Stimulated activated CD4-positive, alpha-beta T cell treated with anti-CD3 and anti-CD28 coated beads, TNF-alpha, amount 100 ng/mL, for 4 hours (primary cell): ENCODE measurements around the gene LNX1.
"Not testable (repeated sequence)": the region's sequence is repeated elsewhere in the genome, so short reads cannot be mapped to it uniquely, and the experiment has no call there.

Experiments
- DNase-seq, 3 experiments: peaks; one replicate each; pipeline ENCODE4 v3.0.0-alpha.2; 2020; ENCODE audit warnings: low read depth in 3 of 3

The LNX1 gene

DNA sequence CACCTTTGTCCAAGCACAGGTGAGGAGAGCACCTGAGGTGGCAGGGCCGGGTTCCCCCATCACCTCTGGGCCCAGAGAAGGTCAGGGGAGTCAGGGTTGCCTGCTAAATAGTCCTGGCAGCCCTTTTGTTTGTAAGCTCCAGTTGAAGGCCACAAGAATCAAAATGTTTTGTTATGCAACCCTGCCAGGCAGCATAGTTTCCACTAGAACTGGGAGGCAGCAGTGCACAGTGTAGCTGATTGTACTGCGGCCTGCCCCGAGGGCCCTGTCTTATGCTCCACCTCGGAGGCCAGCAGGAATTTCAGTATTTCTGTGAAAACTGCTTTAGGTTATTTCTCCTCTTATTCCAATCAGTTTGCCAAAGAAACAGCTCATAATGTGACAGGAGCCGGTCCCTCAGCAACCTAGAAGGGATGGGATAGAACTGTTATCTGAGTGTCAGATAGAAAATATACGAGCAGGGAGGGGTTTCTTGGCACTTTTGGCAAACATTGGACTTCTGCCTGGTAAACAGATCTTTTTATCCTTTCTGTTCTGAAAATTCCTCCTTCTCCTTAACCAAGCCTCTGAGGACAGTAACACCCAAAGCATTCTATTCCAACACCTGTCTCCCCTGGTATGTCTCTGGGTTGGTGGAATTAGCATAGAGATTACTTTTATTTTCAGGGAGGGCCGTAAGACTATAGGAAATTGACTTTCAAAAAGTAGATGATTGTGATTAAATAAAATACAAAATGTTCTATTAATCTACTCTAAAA is 93.6 kb downstream of the LNX1 start:
- DNase-seq = no peak

DNA sequence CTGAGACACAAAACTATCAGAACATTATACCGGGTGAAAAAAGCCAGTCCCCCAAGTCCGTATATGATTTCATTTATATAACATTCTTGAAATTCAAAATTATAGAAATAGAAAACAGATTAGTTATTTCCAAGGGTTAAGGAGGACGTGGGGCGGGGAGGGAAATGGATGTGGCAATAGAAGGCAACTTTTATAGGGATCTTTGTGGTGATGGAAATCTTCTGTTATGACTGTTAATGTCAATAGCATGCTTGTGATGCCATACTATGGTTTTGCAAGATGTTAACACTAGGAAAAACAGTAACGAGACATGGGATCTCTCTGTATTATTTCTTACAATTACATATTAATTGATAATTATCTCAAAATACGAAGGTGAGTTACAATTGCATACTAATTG is 96.4 kb downstream of the LNX1 start:
- DNase-seq = no peak

DNA sequence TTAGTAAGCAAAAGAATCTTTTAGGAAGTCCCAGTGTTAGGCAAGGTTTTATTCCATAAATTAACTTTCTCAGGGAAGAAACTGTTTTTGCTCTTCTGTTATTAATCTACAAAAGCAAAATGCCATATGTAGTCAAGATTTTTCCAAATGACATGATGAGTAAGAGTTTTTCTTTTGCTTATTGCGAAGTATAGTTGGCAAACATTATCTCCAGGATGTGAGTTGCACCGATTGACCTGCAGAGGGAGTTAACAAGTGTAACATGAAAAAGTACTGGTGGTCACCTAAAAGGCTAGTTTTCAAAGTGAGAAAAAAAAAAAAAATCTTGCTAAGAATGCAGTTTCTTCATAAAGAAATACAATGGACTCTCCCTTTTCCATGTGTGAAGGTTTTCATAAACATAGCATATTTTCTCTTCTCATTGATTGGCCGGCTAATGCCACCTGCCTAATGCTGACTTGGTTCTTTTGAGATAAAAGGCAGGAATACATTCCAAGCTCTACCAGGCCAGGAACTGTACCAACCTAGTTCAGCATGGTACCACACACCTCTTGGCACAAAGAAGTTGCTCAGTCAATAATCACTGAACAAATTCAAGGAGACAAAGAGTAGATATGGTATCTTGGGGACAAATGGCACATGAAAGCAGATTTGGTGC is 100.2 kb downstream of the LNX1 start:
- no peak for DNase-seq

DNA sequence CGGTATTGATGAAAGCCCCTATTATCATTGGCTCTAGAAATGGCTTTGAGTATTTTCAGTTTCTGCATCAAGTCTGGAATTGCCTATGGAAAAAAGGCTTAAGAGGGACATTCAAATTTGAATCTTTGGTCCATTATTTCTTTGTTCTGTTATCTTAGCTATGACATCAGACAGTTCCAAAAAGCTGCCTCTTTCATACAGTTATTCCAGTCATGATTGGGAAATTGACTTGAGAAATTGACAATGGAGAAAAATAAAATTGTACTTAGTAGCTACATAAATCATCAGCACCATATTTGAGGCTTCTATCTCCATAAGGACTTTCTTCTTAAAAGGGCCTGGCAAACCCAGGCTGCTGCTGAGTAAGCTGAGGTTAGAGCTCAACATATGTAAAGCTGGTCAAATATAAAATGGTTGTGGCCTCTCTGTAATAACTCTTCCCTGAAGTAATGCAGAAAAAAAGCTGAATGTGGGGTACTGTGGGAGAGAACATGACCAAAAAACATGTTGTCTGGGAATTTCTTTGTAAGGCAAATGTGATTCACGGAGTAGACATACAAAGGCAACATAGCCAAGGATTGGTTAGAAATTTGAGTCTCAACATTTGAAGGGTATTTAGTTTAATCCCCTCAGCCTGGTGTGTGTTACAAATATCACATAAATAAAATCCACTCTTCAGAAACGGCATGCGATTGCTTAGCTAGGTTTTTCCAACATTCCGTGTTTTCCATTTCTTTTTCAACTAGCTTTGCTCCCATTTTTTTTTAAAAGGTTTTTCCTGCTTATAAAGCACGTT is 100.9 kb downstream of the LNX1 start:
- no peak for DNase-seq

DNA sequence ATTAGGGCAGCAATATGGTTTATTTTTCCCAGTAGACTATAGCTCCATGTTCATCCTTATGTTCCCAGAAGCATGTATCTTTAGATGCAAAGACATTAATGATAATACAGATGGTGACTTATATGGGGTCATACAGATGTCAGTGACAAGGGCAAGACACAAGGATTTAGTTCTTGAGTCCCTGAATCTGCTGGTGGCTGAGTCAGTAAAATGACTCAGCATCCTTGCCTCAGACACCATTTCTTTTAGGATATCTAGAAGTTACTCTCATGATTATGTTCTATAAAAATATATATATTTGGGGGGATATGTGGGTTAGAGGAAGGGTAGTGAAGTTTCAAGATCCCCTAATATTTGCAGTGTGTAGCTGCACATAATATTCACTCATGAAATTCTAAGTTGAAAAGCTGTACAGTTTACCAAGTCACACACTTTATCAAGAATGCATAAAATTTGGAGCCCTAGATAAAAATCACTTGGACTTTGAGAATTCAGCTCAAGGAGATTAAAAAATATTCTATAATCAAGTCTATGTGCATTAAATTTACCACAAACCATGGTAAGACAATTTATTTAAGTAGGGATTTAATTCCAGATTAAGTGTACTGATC is 101.9 kb downstream of the LNX1 start:
- no peak for DNase-seq

DNA sequence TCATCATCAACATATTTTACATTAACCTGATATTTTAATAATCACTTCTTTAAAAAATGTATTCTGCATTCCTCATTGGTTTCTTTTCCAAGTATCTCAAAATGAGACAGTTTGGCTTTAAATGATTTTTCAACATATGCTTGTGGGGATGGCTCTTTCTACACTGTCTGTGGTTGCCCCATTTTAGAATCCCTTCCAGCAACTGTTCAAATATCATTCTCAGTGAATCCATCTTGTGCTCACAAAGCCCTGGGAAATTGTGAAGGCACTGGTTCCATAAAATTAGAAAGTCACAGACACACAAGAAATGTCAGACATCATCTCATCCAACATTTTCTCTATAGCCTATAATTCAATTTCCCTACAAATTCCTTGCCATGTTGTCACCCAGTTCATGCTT is 103.5 kb downstream of the LNX1 start:
- DNase-seq = no peak

DNA sequence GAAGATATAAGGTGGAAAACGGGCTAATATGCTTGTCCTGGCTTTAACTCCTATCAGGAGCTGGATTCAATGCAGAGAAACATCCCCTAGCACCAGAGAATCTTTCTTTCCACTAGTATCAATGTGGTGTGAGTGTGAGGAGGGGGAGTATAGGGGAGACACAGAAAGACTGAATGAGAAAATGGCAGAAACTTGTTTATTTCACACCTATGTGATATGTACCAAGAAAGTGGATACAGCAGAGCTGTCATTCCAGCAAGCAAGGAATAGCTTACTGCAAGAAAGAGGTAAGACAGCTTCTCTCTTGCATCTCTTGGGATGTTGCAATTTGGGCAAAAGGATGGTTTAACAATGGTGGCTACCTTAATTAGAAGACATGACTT is 105.6 kb downstream of the LNX1 start:
- DNase-seq = no peak

DNA sequence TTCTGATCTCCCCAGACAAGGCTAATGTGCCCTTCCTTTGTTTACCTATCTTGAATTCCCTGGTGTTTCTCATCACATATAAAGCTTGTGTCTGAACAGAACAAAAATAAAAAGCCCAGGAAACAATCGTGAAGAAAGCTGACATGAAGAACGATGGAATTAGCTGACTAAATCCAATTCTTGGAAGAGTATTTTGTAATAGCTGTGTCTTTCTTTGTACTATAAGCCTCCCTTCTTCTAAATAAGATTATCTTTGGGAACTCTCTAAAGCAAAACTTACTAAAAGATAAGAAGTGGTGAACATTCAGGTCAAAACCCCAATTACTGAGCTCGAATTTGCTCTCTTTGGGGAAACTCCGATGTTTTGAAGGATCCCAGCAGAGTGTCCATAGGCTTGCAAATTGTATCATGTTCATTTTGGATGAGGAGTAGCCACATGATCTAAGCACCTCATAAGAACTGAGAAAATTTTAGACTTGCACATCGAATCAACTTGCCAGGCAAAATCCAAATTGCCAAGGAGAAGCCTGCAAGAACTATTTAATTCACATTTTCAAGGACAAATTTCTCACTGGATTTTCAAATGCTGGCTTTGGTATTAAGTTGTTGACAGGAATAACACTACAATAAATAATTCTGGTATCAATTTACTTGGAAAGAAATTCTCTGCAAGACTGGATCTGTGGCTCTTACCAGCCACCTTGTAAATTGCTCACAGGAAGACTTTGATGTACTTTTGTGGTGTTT is 106.2 kb downstream of the LNX1 start:
- DNase-seq = no peak

DNA sequence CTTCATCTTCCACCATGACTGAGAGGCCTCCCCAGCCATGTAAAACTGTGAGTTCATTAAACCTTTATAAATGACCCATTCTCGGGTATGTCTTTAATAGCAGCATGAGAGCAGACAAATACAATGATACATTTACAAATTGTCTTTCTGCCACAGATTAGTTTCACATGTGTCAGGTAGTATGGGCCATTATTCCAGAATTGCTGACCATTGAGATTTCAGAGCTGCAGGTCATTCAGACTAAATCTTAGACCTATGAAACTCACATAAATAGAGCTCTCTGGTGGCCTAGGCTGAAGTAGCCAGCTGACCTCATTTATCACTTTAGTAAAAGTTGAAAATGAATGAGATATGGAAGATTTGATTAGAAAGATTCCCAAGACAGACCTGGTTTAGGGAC is 108.0 kb downstream of the LNX1 start:
- no peak for DNase-seq

DNA sequence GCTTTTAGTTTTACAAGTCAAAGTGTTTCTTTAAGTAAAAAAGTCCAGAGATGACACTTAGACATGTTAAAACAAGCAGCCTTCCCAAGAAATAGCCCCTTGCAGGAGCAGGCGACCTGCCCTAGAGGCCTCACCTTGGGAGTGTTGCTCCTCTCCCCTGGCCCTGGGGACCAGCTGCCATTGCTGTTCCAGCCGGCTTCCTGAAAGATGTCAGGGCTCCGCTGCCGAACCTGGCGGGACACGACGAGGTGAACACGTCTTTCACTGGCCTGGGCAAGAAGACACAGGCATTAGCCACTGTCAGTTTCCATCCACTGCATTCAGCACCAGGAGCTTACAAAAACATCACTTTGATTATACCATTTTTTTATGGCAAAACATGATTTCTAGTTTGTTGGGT is 109.7 kb downstream of the LNX1 start:
- DNase-seq = no peak

DNA sequence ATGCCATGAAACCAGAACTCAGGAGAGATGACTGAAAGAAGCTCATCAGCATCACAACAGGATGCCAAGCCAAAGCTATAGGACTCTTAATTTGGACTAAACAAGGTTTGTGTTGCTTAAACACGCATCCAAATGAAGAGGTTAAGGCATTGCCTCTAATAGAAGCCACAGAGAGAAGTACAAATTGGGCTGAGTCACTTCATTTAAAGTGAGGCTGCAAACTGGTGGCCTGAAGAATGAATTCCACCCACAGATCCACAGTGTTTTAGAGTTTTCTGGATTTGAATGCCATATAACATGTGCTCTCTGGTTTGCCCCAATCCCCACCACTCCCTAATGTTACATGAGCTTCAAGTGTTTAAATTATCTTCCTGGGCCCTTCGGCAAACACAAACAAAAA is 110.4 kb downstream of the LNX1 start:
- no peak for DNase-seq

DNA sequence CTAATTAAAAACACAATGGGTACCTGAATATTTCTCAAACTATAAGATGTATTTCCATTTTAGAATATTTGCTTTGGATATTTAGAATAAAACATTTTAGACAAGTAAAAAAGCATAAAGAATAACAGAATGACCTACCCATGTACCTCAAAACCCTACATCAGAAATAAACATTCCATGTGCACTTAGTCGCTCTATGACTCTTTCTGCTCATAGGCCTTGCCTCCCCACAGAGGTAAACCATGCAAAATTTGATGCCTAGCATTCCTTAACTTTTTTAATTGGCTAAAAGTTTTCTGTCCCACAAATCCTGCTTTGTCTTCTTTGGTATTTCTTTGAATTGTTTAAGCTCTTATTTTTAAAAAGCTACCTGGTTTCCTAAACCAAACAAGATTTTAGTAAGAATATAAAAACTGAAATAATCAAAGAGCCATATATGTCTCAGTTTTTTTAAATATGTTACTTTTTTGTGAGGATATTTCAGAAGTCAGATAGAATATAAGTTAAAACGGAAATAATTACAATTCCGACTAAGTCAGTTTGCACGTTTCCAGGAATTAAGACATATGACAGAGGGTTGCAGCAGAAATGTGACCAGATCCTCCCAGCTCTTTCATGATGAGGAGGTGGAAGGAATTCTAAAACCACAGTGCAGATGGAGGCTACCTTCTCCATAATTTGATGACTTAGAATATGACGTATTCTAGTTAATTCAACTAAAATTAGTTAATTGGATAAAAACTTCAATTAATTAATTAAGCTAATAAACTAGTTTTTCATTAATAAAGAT is 111.4 kb downstream of the LNX1 start:
- no peak for DNase-seq

DNA sequence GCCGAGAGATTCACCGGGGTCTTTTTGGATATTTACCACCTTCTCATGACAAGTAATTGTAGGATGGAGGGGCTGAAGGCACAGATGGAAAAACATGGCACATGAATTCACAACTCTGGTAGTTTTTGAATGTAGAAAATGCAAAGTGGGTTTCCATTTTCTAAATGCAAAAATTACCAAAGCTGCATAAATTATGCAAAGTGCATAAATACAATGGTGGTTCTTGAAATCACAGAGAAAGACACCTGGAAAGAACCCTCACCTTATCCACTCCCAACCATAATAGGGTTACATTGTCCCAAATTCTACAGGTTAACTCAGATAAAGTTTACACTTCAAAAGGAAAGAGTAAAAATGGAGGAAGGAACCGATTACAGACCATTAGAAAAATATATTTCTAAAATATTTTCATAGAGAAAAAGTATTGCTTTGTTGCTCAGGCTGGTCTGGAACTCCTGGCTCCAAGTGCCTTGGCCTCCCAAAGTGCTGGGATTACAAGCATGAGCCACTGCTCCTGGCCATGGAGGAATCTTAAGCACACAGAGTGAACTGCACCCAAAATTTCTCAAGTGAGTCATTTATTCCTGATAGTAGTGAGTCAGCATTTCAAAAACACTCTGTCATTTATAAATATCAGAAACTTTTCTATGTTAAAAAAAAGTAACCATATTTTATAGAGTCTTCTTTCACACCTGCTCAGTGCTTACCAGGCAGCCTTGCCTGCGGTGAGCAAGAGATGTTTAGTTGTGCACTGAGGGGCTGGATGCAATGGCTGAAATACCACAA is 112.4 kb downstream of the LNX1 start:
- DNase-seq = no peak

DNA sequence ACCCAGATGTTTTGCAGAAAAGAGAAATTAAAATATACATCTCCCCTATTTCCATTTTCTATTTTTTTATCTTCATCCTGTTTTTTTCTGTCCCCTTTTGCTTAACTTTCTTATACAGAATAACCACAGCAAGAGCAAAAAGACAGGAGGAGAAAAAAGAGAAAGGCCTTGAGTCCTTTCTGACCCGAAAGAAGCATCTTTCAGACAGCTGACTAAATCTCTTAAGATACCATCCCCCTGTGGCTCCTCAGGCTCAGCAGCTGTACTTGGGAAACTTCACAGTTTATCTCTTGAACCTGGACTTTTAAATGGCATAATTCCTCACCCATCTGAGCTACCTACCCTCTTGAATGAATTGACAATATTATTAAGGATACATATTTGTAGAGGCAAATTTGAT is 113.7 kb downstream of the LNX1 start:
- no peak for DNase-seq

DNA sequence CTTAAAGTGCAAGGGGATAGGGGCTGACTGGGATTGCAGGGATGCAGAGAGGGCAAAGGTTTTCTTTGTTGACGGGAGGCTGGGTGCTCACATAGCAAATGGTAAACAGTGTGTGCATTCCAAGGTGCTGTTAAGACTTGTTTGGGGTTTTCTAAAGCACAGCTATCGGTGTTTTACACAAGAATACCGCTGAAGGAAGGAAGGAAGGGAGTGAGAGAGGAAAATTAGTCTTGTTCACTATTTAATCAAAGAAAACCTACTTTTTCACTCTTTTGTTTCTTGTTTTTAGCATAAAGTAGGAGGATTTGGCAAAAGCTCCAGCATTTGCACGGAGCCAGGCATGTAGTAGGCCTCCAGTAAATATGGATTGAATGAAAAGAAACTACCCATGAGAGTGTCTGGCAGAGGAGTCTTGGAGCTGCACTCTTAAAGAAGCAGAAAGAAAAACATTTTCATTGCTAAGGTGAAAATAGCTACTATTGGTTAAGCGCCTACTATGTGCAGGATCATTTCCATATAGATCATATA is 114.2 kb downstream of the LNX1 start:
- DNase-seq = no peak

DNA sequence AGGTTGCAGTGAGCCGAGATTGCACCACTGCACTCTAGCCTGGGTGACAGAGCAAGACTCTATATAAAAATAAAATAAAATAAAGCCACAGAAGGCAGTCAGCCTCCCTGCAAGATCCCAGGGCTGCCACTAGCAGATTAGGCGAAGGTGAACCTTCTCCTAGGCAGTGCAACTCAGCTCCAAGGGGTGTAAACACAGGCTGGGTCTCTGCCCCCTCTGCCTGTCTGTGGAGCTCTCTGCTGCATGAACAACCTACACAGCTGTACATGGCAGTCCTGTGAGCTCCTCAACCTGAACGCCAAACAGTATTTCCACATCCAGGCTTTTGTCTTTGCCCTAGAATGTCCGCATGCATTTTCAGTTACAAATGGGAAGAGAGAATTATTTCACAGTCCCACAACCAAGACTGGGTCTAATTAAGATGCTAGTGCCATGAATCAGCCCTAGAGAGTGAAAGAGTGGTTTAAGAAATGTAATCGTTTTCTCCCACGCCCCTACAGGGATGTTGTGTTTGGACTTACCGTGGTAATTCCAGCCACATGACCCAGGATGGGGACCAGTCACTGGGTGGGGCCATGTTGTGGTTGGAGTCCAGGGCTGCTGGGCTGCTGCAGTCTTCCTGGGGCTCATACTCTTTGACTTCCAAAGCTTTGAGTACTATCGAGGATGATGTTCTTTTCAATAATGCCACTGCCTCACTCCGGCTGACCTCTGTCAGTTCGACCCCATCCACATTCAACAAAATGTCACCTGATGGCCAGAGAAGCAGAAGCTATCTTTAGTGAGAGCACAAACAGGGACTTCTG is 114.9 kb downstream of the LNX1 start:
- DNase-seq = no peak

DNA sequence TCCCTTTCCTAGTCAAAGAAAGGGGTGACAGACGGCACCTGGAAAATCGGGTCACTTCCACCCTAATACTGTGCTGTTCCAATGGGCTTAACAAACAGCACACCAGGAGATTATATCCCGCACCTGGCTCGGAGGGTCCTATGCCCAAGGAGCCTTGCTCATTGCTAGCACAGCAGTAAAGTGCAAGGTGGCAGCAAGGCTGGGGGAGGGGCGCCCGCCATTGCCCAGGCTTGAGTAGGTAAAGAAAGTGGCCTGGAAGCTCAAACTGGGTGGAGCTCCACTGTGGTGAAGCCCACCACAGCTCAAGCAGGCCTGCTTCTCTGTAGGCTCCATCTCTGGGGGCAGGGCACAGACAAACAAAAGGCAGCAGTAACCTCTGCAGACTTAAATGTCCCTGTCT is 124.7 kb downstream of the LNX1 start:
- not testable (repeated sequence) for DNase-seq

DNA sequence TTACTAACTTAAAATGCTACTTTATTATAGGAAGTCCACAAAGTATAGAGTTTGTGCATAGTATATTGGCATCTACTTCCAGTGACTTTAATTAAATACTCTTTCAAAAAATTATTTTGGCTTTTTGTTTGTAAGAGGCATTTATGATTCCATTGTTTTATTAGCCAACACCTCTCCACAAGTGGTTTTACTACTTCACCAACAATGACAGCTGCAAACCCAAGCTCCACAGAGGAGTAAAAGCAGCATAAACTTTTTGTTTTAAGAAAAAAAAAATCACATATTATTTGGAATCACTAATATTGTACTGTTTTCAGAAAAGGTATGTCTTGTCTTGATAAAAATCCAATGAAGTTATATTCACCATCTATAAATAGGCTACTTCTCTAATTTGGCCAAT is 125.4 kb downstream of the LNX1 start:
- no peak for DNase-seq

DNA sequence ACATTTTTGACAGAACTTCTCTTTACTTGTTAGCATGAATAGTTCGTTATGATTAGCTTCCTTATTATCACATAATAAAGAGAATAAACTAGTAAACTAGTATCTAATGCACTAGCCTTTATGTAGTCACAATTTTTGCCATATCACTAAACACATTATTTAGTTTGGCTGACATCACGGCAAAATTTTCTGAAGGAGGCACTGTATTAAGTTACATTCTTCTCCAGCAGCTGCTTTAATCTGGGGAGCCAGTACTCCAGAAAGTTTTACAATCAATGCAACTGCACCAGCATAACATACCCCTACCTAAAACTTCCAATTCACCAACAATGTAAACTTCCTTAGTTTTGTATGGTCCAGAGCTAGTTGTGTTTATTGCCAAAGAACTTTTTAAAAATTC is 126.0 kb downstream of the LNX1 start:
- no peak for DNase-seq
